GM23338 (cell line): Measurements from ENCODE around the gene STYK1. TPM values are rescaled to one million over a fixed set of nuclear protein-coding genes. Genes with fewer than 3 reads are reported as not detected.

Experiments used
- ATAC-seq: fragments of 200-7000 bp; cut with Tn5 transposase; 3 replicates; pipeline ENCODE4 v1.9.1; 2020
- DNase-seq: peaks from one replicate; pipeline ENCODE4 v3.0.0-alpha.2; 2015; ENCODE audit warnings: low spot score
- H2AFZ ChIP-seq: fragments of 200-600 bp; sonication (generic); 2 replicates; pipeline ENCODE4 v1.8.0; 2016; ENCODE audit warnings: antibody characterized with exemption, mild to moderate bottlenecking, moderate library complexity
- H3F3A ChIP-seq: fragments of 200-600 bp; sonication (generic); replicated peaks from 2 replicates; pipeline ENCODE4 v1.8.0; 2017; ENCODE audit warnings: antibody characterized with exemption, mixed run types, low read depth
- H3K27ac ChIP-seq: fragments of 200-600 bp; sonication (generic); 2 replicates; pipeline ENCODE4 v1.6.1; 2016; ENCODE audit warnings: low read depth
- H3K27me3 ChIP-seq: fragments of 200-600 bp; sonication (generic); 2 replicates; pipeline ENCODE4 v1.8.0; 2016; ENCODE audit warnings: mild to moderate bottlenecking, mixed run types, moderate library complexity; ENCODE audit not compliant: insufficient read depth
- H3K36me3 ChIP-seq: fragments of 200-600 bp; sonication (generic); 2 replicates; pipeline ENCODE4 v1.8.0; 2016; ENCODE audit warnings: mild to moderate bottlenecking; ENCODE audit not compliant: insufficient read depth
- H3K4me1 ChIP-seq: fragments of 200-600 bp; sonication (generic); 2 replicates; pipeline ENCODE4 v1.8.0; 2016; ENCODE audit warnings: mild to moderate bottlenecking, moderate library complexity; ENCODE audit not compliant: insufficient read depth
- H3K4me2 ChIP-seq: fragments of 200-600 bp; sonication (generic); 2 replicates; pipeline ENCODE4 v1.7.1; 2017; ENCODE audit warnings: mixed run types
- H3K4me3 ChIP-seq: fragments of 200-600 bp; sonication (generic); 2 replicates; pipeline ENCODE4 v1.6.1; 2016; ENCODE audit warnings: mixed run types
- H3K79me2 ChIP-seq: fragments of 200-600 bp; sonication (generic); replicated peaks from 2 replicates; pipeline ENCODE4 v1.8.0; 2017; ENCODE audit warnings: mild to moderate bottlenecking; ENCODE audit not compliant: insufficient read depth
- H3K9me2 ChIP-seq: fragments of 200-600 bp; sonication (generic); 2 replicates; pipeline ENCODE4 v1.8.0; 2017; ENCODE audit not compliant: insufficient read depth
- H4K20me1 ChIP-seq: fragments of 200-600 bp; sonication (generic); replicated peaks from 2 replicates; pipeline ENCODE4 v1.8.0; 2017; ENCODE audit warnings: mild to moderate bottlenecking; ENCODE audit not compliant: insufficient read depth
- H3K27ac Mint-ChIP-seq: 2 replicates; pipeline ENCODE4 v1.8.0; 2020; ENCODE audit warnings: inconsistent platforms, mild to moderate bottlenecking, moderate library complexity, mixed read lengths
- H3K27me3 Mint-ChIP-seq: 3 replicates; pipeline ENCODE4 v1.8.0; 2022; ENCODE audit warnings: low read depth, mild to moderate bottlenecking, moderate library complexity, mixed read lengths, inconsistent platforms; ENCODE audit not compliant: insufficient read depth, poor library complexity
- H3K36me3 Mint-ChIP-seq: 3 replicates; pipeline ENCODE4 v1.8.0; 2021; ENCODE audit warnings: low read depth, mild to moderate bottlenecking, inconsistent platforms, moderate library complexity, mixed read lengths
- H3K4me1 Mint-ChIP-seq: 3 replicates; pipeline ENCODE4 v1.8.0; 2020; ENCODE audit warnings: mild to moderate bottlenecking, inconsistent platforms, mixed read lengths
- H3K4me3 Mint-ChIP-seq: 3 replicates; pipeline ENCODE4 v1.8.0; 2021; ENCODE audit warnings: moderate library complexity, mild to moderate bottlenecking, inconsistent platforms, mixed read lengths
- H3K9me3 Mint-ChIP-seq: 3 replicates; pipeline ENCODE4 v1.8.0; 2020; ENCODE audit warnings: moderate library complexity, mild to moderate bottlenecking, inconsistent platforms, mixed read lengths
- CREB1 ChIP-seq: fragments of 250-450 bp; sonication (Bioruptor Pico); IDR thresholded peaks from 2 replicates; pipeline ENCODE4 v1.5.0; 2020; ENCODE audit warnings: low read depth, mild to moderate bottlenecking, moderate library complexity
- EZH2 ChIP-seq: fragments of 200-600 bp; sonication (generic); IDR thresholded peaks from one replicate; pipeline ENCODE4 v1.8.0; 2017; ENCODE audit warnings: antibody characterized with exemption, mild to moderate bottlenecking, low read depth; ENCODE audit not compliant: unreplicated experiment
- EZH2phosphoT487 ChIP-seq: fragments of 200-600 bp; sonication (generic); IDR thresholded peaks from one replicate; pipeline ENCODE4 v1.8.1; 2018; ENCODE audit warnings: antibody characterized with exemption; ENCODE audit not compliant: unreplicated experiment
- JUNB ChIP-seq: IDR thresholded peaks from one replicate; pipeline ENCODE4 v1.6.1; 2016; ENCODE audit warnings: antibody characterized with exemption; ENCODE audit not compliant: unreplicated experiment
- NANOG ChIP-seq: IDR thresholded peaks from 2 replicates; pipeline ENCODE4 v1.6.1; 2016; ENCODE audit warnings: antibody characterized with exemption, borderline replicate concordance
- POLR2AphosphoS5 ChIP-seq: IDR thresholded peaks from 2 replicates; pipeline ENCODE4 v1.6.1; 2016; ENCODE audit warnings: antibody characterized with exemption, low read depth
- STAT1 ChIP-seq: IDR thresholded peaks from one replicate; pipeline ENCODE4 v1.6.1; 2016; ENCODE audit warnings: antibody characterized with exemption; ENCODE audit not compliant: unreplicated experiment
- ZNF114 ChIP-seq: fragments of 250-450 bp; sonication (Bioruptor Pico); IDR thresholded peaks from 2 replicates; pipeline ENCODE4 v1.5.0; 2020; ENCODE audit warnings: mild to moderate bottlenecking, moderate library complexity
- ZNF331 ChIP-seq: fragments of 250-450 bp; sonication (Bioruptor Pico); IDR thresholded peaks from 2 replicates; pipeline ENCODE4 v1.5.0; 2020; ENCODE audit warnings: low read depth, mild to moderate bottlenecking, moderate library complexity
- polyA plus RNA-seq: library from polyadenylated mRNA; unstranded; fragments of >200 nt; fragmentation: Nextera tagmentation; extraction: Ambion mirVana; gene quantifications from 2 replicates; pipeline ENCODE4 v1.2.1, GENCODE V29; 2016
- total RNA-seq: library from RNA; depleted of rRNA; stranded (reverse); fragments of >200 nt; shearing (Covaris generic); gene quantifications from 2 replicates; pipeline ENCODE4 v1.2.3, GENCODE V29; 2014
- TF ChIP-seq, protein P1 (sequence below): fragments of 250-450 bp; sonication (Bioruptor Pico); IDR thresholded peaks from 2 replicates; pipeline ENCODE4 v1.5.0; 2020; ENCODE audit warnings: mild to moderate bottlenecking, moderate library complexity
- TF ChIP-seq, protein P2 (sequence below): IDR thresholded peaks from 2 replicates; pipeline ENCODE4 v1.6.1; 2016; ENCODE audit warnings: antibody characterized with exemption
- TF ChIP-seq, protein P3 (sequence below): IDR thresholded peaks from one replicate; pipeline ENCODE4 v1.6.1; 2018; ENCODE audit warnings: antibody characterized with exemption; ENCODE audit not compliant: unreplicated experiment
- TF ChIP-seq, protein P4 (sequence below), 2 experiments: fragments of 200-600 bp in 1 of 2; sonication (generic) in 1 of 2; conservative IDR thresholded peaks; 2 replicates each; pipeline versions ENCODE4 v1.5.1 to v1.6.1; 2016 to 2017; ENCODE audit warnings: antibody characterized with exemption in 2 of 2, low read depth in 2 of 2, mild to moderate bottlenecking in 2 of 2, moderate library complexity in 1 of 2

STYK1 gene
- total and polyA plus RNA-seq, 2 experiments from 2014 or later = 1.2 to 1.8 TPM

DNA sequence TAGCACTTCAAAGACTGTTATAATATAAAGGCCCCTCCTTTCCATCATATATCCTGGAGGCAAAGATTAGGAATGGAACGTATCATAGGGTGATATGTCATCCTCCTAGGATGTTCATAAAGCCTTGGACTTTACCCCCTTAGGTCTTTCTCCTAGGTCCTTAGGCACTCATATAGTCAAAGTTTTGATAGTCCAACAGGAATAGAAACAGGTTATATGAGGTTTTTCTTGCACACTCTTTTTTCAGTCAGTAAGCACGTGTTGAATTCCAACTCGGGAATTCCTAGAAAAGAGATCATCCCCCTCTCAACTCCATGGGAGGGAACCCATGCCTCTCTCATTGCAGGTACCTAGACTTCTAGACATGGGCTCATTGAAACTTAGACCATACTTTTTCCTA, 40.3 kb downstream of the STYK1 start:
- no peaks in the 10 kb centered on the region for H3K79me2 ChIP-seq
- H3K4me1 Mint-ChIP-seq = peaks cover 10% of the 10 kb centered on the region; the same call in 2 of the 3 replicates
- DNase-seq = no peak
- H3K4me1 ChIP-seq = peaks cover 9% of the 10 kb centered on the region
- no peaks in the 10 kb centered on the region for H4K20me1 ChIP-seq
- H2AFZ ChIP-seq = no peak overlapping the region
- H3K27me3 Mint-ChIP-seq = peaks cover 4% of the 10 kb centered on the region
- no peak overlapping the region for H3K4me3 Mint-ChIP-seq
- no peaks in the 10 kb centered on the region for H3K27me3 ChIP-seq
- no peak overlapping the region for H3K27ac Mint-ChIP-seq
- H3K4me2 ChIP-seq = no peak overlapping the region
- TF ChIP-seq POLR2AphosphoS5 (no peak), ZNF114 (CRISPR knock-in tag) (no peak), JUNB (no peak), NANOG (no peak), EZH2 (no peak), ZNF331 (CRISPR knock-in tag) (no peak), CREB1 (CRISPR knock-in tag) (no peak), EZH2phosphoT487 (no peak), STAT1 (no peak)
- TF ChIP-seq, protein P1, sequence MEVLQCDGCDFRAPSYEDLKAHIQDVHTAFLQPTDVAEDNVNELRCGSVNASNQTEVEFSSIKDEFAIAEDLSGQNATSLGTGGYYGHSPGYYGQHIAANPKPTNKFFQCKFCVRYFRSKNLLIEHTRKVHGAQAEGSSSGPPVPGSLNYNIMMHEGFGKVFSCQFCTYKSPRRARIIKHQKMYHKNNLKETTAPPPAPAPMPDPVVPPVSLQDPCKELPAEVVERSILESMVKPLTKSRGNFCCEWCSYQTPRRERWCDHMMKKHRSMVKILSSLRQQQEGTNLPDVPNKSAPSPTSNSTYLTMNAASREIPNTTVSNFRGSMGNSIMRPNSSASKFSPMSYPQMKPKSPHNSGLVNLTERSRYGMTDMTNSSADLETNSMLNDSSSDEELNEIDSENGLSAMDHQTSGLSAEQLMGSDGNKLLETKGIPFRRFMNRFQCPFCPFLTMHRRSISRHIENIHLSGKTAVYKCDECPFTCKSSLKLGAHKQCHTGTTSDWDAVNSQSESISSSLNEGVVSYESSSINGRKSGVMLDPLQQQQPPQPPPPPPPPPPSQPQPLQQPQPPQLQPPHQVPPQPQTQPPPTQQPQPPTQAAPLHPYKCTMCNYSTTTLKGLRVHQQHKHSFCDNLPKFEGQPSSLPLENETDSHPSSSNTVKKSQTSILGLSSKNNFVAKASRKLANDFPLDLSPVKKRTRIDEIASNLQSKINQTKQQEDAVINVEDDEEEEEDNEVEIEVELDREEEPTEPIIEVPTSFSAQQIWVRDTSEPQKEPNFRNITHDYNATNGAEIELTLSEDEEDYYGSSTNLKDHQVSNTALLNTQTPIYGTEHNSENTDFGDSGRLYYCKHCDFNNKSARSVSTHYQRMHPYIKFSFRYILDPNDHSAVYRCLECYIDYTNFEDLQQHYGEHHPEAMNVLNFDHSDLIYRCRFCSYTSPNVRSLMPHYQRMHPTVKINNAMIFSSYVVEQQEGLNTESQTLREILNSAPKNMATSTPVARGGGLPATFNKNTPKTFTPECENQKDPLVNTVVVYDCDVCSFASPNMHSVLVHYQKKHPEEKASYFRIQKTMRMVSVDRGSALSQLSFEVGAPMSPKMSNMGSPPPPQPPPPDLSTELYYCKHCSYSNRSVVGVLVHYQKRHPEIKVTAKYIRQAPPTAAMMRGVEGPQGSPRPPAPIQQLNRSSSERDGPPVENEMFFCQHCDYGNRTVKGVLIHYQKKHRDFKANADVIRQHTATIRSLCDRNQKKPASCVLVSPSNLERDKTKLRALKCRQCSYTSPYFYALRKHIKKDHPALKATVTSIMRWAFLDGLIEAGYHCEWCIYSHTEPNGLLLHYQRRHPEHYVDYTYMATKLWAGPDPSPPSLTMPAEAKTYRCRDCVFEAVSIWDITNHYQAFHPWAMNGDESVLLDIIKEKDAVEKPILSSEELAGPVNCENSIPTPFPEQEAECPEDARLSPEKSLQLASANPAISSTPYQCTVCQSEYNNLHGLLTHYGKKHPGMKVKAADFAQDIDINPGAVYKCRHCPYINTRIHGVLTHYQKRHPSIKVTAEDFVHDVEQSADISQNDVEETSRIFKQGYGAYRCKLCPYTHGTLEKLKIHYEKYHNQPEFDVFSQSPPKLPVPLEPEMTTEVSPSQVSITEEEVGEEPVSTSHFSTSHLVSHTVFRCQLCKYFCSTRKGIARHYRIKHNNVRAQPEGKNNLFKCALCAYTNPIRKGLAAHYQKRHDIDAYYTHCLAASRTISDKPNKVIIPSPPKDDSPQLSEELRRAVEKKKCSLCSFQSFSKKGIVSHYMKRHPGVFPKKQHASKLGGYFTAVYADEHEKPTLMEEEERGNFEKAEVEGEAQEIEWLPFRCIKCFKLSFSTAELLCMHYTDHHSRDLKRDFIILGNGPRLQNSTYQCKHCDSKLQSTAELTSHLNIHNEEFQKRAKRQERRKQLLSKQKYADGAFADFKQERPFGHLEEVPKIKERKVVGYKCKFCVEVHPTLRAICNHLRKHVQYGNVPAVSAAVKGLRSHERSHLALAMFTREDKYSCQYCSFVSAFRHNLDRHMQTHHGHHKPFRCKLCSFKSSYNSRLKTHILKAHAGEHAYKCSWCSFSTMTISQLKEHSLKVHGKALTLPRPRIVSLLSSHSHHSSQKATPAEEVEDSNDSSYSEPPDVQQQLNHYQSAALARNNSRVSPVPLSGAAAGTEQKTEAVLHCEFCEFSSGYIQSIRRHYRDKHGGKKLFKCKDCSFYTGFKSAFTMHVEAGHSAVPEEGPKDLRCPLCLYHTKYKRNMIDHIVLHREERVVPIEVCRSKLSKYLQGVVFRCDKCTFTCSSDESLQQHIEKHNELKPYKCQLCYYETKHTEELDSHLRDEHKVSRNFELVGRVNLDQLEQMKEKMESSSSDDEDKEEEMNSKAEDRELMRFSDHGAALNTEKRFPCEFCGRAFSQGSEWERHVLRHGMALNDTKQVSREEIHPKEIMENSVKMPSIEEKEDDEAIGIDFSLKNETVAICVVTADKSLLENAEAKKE (CRISPR knock-in tag) = no peak
- TF ChIP-seq, protein P2, sequence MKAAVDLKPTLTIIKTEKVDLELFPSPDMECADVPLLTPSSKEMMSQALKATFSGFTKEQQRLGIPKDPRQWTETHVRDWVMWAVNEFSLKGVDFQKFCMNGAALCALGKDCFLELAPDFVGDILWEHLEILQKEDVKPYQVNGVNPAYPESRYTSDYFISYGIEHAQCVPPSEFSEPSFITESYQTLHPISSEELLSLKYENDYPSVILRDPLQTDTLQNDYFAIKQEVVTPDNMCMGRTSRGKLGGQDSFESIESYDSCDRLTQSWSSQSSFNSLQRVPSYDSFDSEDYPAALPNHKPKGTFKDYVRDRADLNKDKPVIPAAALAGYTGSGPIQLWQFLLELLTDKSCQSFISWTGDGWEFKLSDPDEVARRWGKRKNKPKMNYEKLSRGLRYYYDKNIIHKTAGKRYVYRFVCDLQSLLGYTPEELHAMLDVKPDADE = no peak
- TF ChIP-seq, protein P3, sequence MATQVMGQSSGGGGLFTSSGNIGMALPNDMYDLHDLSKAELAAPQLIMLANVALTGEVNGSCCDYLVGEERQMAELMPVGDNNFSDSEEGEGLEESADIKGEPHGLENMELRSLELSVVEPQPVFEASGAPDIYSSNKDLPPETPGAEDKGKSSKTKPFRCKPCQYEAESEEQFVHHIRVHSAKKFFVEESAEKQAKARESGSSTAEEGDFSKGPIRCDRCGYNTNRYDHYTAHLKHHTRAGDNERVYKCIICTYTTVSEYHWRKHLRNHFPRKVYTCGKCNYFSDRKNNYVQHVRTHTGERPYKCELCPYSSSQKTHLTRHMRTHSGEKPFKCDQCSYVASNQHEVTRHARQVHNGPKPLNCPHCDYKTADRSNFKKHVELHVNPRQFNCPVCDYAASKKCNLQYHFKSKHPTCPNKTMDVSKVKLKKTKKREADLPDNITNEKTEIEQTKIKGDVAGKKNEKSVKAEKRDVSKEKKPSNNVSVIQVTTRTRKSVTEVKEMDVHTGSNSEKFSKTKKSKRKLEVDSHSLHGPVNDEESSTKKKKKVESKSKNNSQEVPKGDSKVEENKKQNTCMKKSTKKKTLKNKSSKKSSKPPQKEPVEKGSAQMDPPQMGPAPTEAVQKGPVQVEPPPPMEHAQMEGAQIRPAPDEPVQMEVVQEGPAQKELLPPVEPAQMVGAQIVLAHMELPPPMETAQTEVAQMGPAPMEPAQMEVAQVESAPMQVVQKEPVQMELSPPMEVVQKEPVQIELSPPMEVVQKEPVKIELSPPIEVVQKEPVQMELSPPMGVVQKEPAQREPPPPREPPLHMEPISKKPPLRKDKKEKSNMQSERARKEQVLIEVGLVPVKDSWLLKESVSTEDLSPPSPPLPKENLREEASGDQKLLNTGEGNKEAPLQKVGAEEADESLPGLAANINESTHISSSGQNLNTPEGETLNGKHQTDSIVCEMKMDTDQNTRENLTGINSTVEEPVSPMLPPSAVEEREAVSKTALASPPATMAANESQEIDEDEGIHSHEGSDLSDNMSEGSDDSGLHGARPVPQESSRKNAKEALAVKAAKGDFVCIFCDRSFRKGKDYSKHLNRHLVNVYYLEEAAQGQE = no peak
- TF ChIP-seq, protein P4, sequence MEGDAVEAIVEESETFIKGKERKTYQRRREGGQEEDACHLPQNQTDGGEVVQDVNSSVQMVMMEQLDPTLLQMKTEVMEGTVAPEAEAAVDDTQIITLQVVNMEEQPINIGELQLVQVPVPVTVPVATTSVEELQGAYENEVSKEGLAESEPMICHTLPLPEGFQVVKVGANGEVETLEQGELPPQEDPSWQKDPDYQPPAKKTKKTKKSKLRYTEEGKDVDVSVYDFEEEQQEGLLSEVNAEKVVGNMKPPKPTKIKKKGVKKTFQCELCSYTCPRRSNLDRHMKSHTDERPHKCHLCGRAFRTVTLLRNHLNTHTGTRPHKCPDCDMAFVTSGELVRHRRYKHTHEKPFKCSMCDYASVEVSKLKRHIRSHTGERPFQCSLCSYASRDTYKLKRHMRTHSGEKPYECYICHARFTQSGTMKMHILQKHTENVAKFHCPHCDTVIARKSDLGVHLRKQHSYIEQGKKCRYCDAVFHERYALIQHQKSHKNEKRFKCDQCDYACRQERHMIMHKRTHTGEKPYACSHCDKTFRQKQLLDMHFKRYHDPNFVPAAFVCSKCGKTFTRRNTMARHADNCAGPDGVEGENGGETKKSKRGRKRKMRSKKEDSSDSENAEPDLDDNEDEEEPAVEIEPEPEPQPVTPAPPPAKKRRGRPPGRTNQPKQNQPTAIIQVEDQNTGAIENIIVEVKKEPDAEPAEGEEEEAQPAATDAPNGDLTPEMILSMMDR (conservative IDR thresholded peaks at IDR 0.05; ENCODE audit: low read depth in 2 of 2) = no peak
- H3F3A ChIP-seq = no peaks in the 10 kb centered on the region
- H3K36me3 Mint-ChIP-seq = no peaks in the 10 kb centered on the region
- H3K4me3 ChIP-seq = no peak overlapping the region
- no peaks in the 10 kb centered on the region for H3K9me2 ChIP-seq
- H3K36me3 ChIP-seq = no peaks in the 10 kb centered on the region
- no peak for ATAC-seq
- no peaks in the 10 kb centered on the region for H3K9me3 Mint-ChIP-seq
- no peak overlapping the region for H3K27ac ChIP-seq
